ENCODE data around the gene VAMP2. TPM values are rescaled to one million over a fixed set of nuclear protein-coding genes. Genes with fewer than 3 reads are reported as not detected.

The VAMP2 gene
- total and polyA plus RNA-seq, 9 of the 15 experiments (the other 6 are each of a cell fraction or from before 2014, with no cell fraction given): 2.3 to 31.8 (median 6.0) TPM

GRCh38 chr17:8189711-8190477 is 27.1 kb upstream of the VAMP2 start, which contains the start of gene BORCS6 (continued):
- no peak for TF ChIP-seq FUS (optimal IDR thresholded peaks at IDR 0.05; ENCODE audit: low read depth, low read length)
- TF ChIP-seq ZNF436 (CRISPR knock-in tag; IDR thresholded peaks at IDR 0.05): no peak
- TF ChIP-seq HOXB6 (CRISPR knock-in tag; IDR thresholded peaks at IDR 0.05; ENCODE audit: borderline replicate concordance): no peak
- TF ChIP-seq CBFB (CRISPR knock-in tag; IDR thresholded peaks at IDR 0.05): no peak
- no peak for TF ChIP-seq FOXA1 (IDR thresholded peaks at IDR 0.05; ENCODE audit: borderline replicate concordance)
- TF ChIP-seq CHD2 (IDR thresholded peaks at IDR 0.05; ENCODE audit: low read depth, low read length): 0 out of 2 replicates have a peak, but pooled peaks have one; percentile 14
- no peak for TF ChIP-seq ARID3B (CRISPR knock-in tag; IDR thresholded peaks at IDR 0.05; ENCODE audit: borderline replicate concordance)
- peak; percentile 14; the same call in 1 of the 2 replicates for TF ChIP-seq ETV5 (CRISPR knock-in tag; IDR thresholded peaks at IDR 0.05; ENCODE audit: low read depth)
- no peak for TF ChIP-seq EZH2 (IDR thresholded peaks at IDR 0.05; ENCODE audit: borderline replicate concordance, low read depth, low read length)
- TF ChIP-seq MITF (IDR thresholded peaks at IDR 0.05): no peak
- TF ChIP-seq DDX20 (tag; IDR thresholded peaks at IDR 0.05; ENCODE audit: low read depth): no peak
- peak; percentile 85 for TF ChIP-seq ASH1L (IDR thresholded peaks at IDR 0.05; ENCODE audit: borderline replicate concordance, low read depth, partially characterized antibody)
- peak; percentile 50; the same call in 1 of the 2 replicates for TF ChIP-seq L3MBTL2 (IDR thresholded peaks at IDR 0.05)
- TF ChIP-seq ZFP36 (IDR thresholded peaks at IDR 0.05; ENCODE audit: low read depth, low read length, partially characterized antibody): no peak
